ENCODE results near the gene PTPN14.

DNA sequence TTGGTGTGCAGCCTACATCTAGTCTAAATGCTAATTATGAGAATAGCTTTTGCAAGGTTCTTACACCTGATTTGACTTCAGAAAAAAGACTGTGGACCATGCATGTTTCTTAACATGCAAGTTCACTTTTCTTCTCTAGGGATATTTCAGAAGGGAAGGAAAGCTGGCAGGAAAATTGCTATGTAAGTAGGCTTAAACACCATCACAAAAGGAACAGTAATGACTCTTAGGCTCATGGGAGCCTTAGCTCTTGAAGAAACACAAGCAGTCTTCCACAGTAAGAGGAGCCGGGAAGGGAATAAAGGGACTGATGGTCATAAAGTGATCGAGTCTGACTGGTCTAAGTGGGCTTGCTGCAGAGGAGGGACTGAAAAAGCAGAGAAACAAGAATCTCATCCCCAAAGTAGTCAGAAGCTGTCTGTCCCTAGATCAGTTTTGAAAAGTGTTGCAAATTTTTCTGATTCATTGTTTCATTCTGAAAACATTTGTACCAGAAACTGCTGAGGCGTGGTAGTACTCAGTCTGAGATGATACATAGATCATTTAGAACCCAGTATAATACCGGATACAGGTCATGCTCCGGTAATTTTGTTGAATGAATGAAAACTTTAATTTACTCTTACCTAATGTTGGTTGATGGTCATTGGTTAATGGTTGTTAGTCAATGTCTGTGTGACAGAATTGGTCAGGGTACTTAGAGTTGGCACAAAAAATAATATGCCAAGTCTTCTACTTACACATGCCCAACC, 229.5 kb downstream of the PTPN14 start:
- no peak for TF ChIP-seq CTCF (conservative IDR thresholded peaks at IDR 0.05; ENCODE audit: low read length)
- no peak for TF ChIP-seq EZH2phosphoT487 (IDR thresholded peaks at IDR 0.05; ENCODE audit: borderline replicate concordance)
